Naive B cell (primary cell): Measurements from ENCODE around the gene FZD4. TPM values are rescaled to one million over a fixed set of nuclear protein-coding genes. Genes with fewer than 3 reads are reported as not detected.
"Not testable (repeated sequence)": the region's sequence is repeated elsewhere in the genome, so short reads cannot be mapped to it uniquely, and the experiment has no call there.

Experiments used
- ATAC-seq, 2 donors: fragments of 150-1000 bp; cut with Tn5 transposase; 2 replicates each; pipeline ENCODE4 v1.10.0; 2021; ENCODE audit warnings: low read depth in 2 of 2, mild to moderate bottlenecking in 2 of 2, moderate library complexity in 2 of 2
- DNase-seq: peaks from one replicate; pipeline ENCODE4 v3.0.0; 2022
- H3K27ac Mint-ChIP-seq, 6 donors: one replicate each; pipeline ENCODE4 v1.8.0; 2020 to 2022; ENCODE audit warnings: mild to moderate bottlenecking in 6 of 6, mixed read lengths in 6 of 6, moderate library complexity in 5 of 6, inconsistent platforms in 2 of 6
- H3K27me3 Mint-ChIP-seq, 3 donors: one replicate each; pipeline ENCODE4 v1.8.0; 2021 to 2022; ENCODE audit warnings: mixed read lengths in 3 of 3, mild to moderate bottlenecking in 1 of 3
- H3K36me3 Mint-ChIP-seq, 2 donors: one replicate each; pipeline ENCODE4 v1.8.0; 2020 to 2022; ENCODE audit warnings: mixed read lengths in 2 of 2, inconsistent platforms in 1 of 2, mild to moderate bottlenecking in 1 of 2
- H3K4me1 Mint-ChIP-seq, 3 donors: one replicate each; pipeline ENCODE4 v1.8.0; 2020 to 2022; ENCODE audit warnings: mixed read lengths in 3 of 3, inconsistent platforms in 1 of 3, mild to moderate bottlenecking in 1 of 3, moderate library complexity in 1 of 3
- H3K4me3 Mint-ChIP-seq, 8 donors: one replicate each; pipeline ENCODE4 v1.8.0; 2020 to 2022; ENCODE audit warnings: mild to moderate bottlenecking in 8 of 8, mixed read lengths in 8 of 8, moderate library complexity in 8 of 8, inconsistent platforms in 2 of 8
- H3K9me3 Mint-ChIP-seq, 7 donors: one replicate each; pipeline ENCODE4 v1.8.0; 2020 to 2022; ENCODE audit warnings: mixed read lengths in 7 of 7, mild to moderate bottlenecking in 5 of 7, inconsistent platforms in 2 of 7, moderate library complexity in 1 of 7
- polyA plus RNA-seq, 6 donors: library from polyadenylated mRNA; unstranded; fragments of 300-500 nt; fragmentation: Illumina TruSeq; gene quantifications; one replicate each; pipeline ENCODE4 v1.2.3, GENCODE V29; 2021; ENCODE audit warnings: low read depth in 6 of 6

FZD4 gene
- polyA plus RNA-seq, 6 donors from 2014 or later = not detected

GRCh38 chr11:86938900-86939880 lies 16.0 kb downstream of the FZD4 start:
- no peaks in the 10 kb centered on the region for H3K4me1 Mint-ChIP-seq
- no peak overlapping the region for H3K27ac Mint-ChIP-seq
- peak; percentile 20 for DNase-seq
- H3K36me3 Mint-ChIP-seq = no peaks in the 10 kb centered on the region
- H3K4me3 Mint-ChIP-seq = no peak overlapping the region
- H3K9me3 Mint-ChIP-seq = no peaks in the 10 kb centered on the region
- ATAC-seq = peak in 1 of 2 donors; percentile 32
- peaks cover 0 to 25% (median 14%) of the 10 kb centered on the region in 3 donors for H3K27me3 Mint-ChIP-seq

- DNase-seq (no peak), ATAC-seq (no peak)
- H3K9me3 Mint-ChIP-seq = no peaks in the 10 kb centered on the region
- H3K27ac Mint-ChIP-seq = peak overlapping the region in 1 of 6 donors; percentile 52
- no peak overlapping the region for H3K4me3 Mint-ChIP-seq
- H3K4me1 Mint-ChIP-seq = no peaks in the 10 kb centered on the region
- no peaks in the 10 kb centered on the region for H3K36me3 Mint-ChIP-seq
- peaks cover 0 to 25% (median 14%) of the 10 kb centered on the region in 3 donors for H3K27me3 Mint-ChIP-seq
Observed at GRCh38 chr11:86938203-86938899, 16.8 kb downstream of the FZD4 start.

GRCh38 chr11:86937193-86937806 lies 17.9 kb downstream of the FZD4 start:
- not testable (repeated sequence) for H3K4me1 Mint-ChIP-seq, H3K4me3 Mint-ChIP-seq, ATAC-seq, H3K27ac Mint-ChIP-seq, H3K36me3 Mint-ChIP-seq, H3K9me3 Mint-ChIP-seq, DNase-seq
- H3K27me3 Mint-ChIP-seq = peaks cover 0 to 24% (median 13%) of the 10 kb centered on the region in 3 donors

GRCh38 chr11:86934926-86935579 lies 20.1 kb downstream of the FZD4 start:
- H3K9me3 Mint-ChIP-seq = no peaks in the 10 kb centered on the region
- peaks cover 0 to 8% (median 6%) of the 10 kb centered on the region in 3 donors for H3K27me3 Mint-ChIP-seq
- H3K4me1 Mint-ChIP-seq = no peaks in the 10 kb centered on the region
- H3K36me3 Mint-ChIP-seq = no peaks in the 10 kb centered on the region
- no peak overlapping the region for H3K4me3 Mint-ChIP-seq
- DNase-seq = no peak
- H3K27ac Mint-ChIP-seq = no peak overlapping the region
- ATAC-seq = no peak

- DNase-seq (no peak), ATAC-seq (no peak)
- Mint-ChIP-seq H3K36me3 (no peaks in the 10 kb centered on the region), H3K27me3 (peaks cover 0 to 8% (median 6%) of the 10 kb centered on the region in 3 donors), H3K9me3 (no peaks in the 10 kb centered on the region), H3K4me3 (no peak overlapping the region), H3K27ac (peak overlapping the region in 1 of 6 donors; percentile 29), H3K4me1 (no peaks in the 10 kb centered on the region)
Observed at GRCh38 chr11:86934582-86934900, 20.7 kb downstream of the FZD4 start.

- no peaks in the 10 kb centered on the region for H3K4me1 Mint-ChIP-seq
- DNase-seq (no peak), ATAC-seq (no peak)
- peaks cover 0 to 8% (median 6%) of the 10 kb centered on the region in 3 donors for H3K27me3 Mint-ChIP-seq
- no peaks in the 10 kb centered on the region for H3K36me3 Mint-ChIP-seq
- H3K4me3 Mint-ChIP-seq = no peak overlapping the region
- H3K27ac Mint-ChIP-seq = peak overlapping the region in 1 of 6 donors; percentile 29
- no peaks in the 10 kb centered on the region for H3K9me3 Mint-ChIP-seq
Observed at GRCh38 chr11:86933891-86934581, 21.2 kb downstream of the FZD4 start.

- H3K9me3 Mint-ChIP-seq = no peaks in the 10 kb centered on the region
Observed at GRCh38 chr11:86932924-86933875, 22.0 kb downstream of the FZD4 start.

GRCh38 chr11:86932259-86932585 lies 23.0 kb downstream of the FZD4 start:
- Mint-ChIP-seq H3K36me3 (no peaks in the 10 kb centered on the region), H3K4me3 (no peak overlapping the region), H3K4me1 (no peaks in the 10 kb centered on the region), H3K27me3 (no peaks in the 10 kb centered on the region), H3K9me3 (no peaks in the 10 kb centered on the region), H3K27ac (peak overlapping the region in 1 of 6 donors; percentile 67)
- DNase-seq (no peak), ATAC-seq (no peak)

More at GRCh38 chr11:86932924-86933875, 22.0 kb downstream of the FZD4 start:
- ATAC-seq = no peak
- Mint-ChIP-seq H3K36me3 (no peaks in the 10 kb centered on the region), H3K4me3 (no peak overlapping the region), H3K4me1 (no peaks in the 10 kb centered on the region), H3K27ac (peak overlapping the region in 1 of 6 donors; percentile 30), H3K27me3 (peaks cover 0 to 5% (median 4%) of the 10 kb centered on the region in 3 donors)
- DNase-seq = no peak

- DNase-seq (no peak), ATAC-seq (no peak)
- Mint-ChIP-seq H3K27me3 (no peaks in the 10 kb centered on the region), H3K4me3 (no peak overlapping the region), H3K9me3 (no peaks in the 10 kb centered on the region), H3K27ac (peak overlapping the region in 2 of 6 donors; percentile 11 to 67), H3K36me3 (no peaks in the 10 kb centered on the region), H3K4me1 (no peaks in the 10 kb centered on the region)
Observed at GRCh38 chr11:86931548-86932258, 23.5 kb downstream of the FZD4 start.

- ATAC-seq = no peak
- Mint-ChIP-seq H3K4me3 (no peak overlapping the region), H3K9me3 (no peaks in the 10 kb centered on the region), H3K27ac (no peak overlapping the region), H3K36me3 (no peaks in the 10 kb centered on the region), H3K4me1 (no peaks in the 10 kb centered on the region), H3K27me3 (no peaks in the 10 kb centered on the region)
- no peak for DNase-seq
Observed at GRCh38 chr11:86930957-86931547, 24.1 kb downstream of the FZD4 start.

- Mint-ChIP-seq H3K36me3 (no peaks in the 10 kb centered on the region), H3K27me3 (peaks cover 0 to 8% (median 0%) of the 10 kb centered on the region in 3 donors), H3K4me1 (no peaks in the 10 kb centered on the region), H3K4me3 (no peak overlapping the region), H3K9me3 (no peaks in the 10 kb centered on the region), H3K27ac (no peak overlapping the region)
- ATAC-seq (no peak), DNase-seq (no peak)
Observed at GRCh38 chr11:86926975-86927374, 28.2 kb downstream of the FZD4 start.
